NCI-H2171 (cell line): ENCODE results near the gene MGAT4A.
A peak's percentile ranks its signal among the peaks of the same experiment; 100 is the strongest.
"Not testable (repeated sequence)": the region's sequence is repeated elsewhere in the genome, so short reads cannot be mapped to it uniquely, and the experiment has no call there.

Experiments used
- DNase-seq: peaks from one replicate; lab custom pipeline; 2025; lab: John Stamatoyannopoulos, UW

The MGAT4A gene

GRCh38 chr2:98607104-98607503 is 123.8 kb downstream of the MGAT4A start:
- DNase-seq: no peak

GRCh38 chr2:98606431-98606830 is 124.5 kb downstream of the MGAT4A start:
- DNase-seq: no peak

- DNase-seq: no peak
Measured at GRCh38 chr2:98605076-98605475, 125.9 kb downstream of the MGAT4A start.

GRCh38 chr2:98604547-98604946 is 126.4 kb downstream of the MGAT4A start:
- peak; percentile 35 for DNase-seq

GRCh38 chr2:98601532-98602132 is 129.3 kb downstream of the MGAT4A start:
- DNase-seq: no peak

- no peak for DNase-seq
Measured at GRCh38 chr2:98598781-98599428, 132.0 kb downstream of the MGAT4A start.

GRCh38 chr2:98594665-98595064 is 136.3 kb downstream of the MGAT4A start:
- not testable (repeated sequence) for DNase-seq

GRCh38 chr2:98592565-98592964 is 138.4 kb downstream of the MGAT4A start:
- no peak for DNase-seq

- no peak for DNase-seq
Measured at GRCh38 chr2:98589489-98589888, 141.4 kb downstream of the MGAT4A start.

- peak; percentile 61 for DNase-seq
Measured at GRCh38 chr2:98588880-98589431, 142.0 kb downstream of the MGAT4A start.

GRCh38 chr2:98586551-98587140 is 144.3 kb downstream of the MGAT4A start:
- DNase-seq: peak; percentile 15

- DNase-seq: no peak
Measured at GRCh38 chr2:98585386-98585785, 145.5 kb downstream of the MGAT4A start.

- no peak for DNase-seq
Measured at GRCh38 chr2:98583816-98584618, 146.9 kb downstream of the MGAT4A start.

GRCh38 chr2:98583276-98583675 is 147.7 kb downstream of the MGAT4A start:
- no peak for DNase-seq

- no peak for DNase-seq
Measured at GRCh38 chr2:98582523-98582922, 148.4 kb downstream of the MGAT4A start.

- no peak for DNase-seq
Measured at GRCh38 chr2:98580656-98581284, 150.2 kb downstream of the MGAT4A start.

- DNase-seq: no peak
Measured at GRCh38 chr2:98579926-98580325, 151.0 kb downstream of the MGAT4A start.

- no peak for DNase-seq
Measured at GRCh38 chr2:98578231-98578630, 152.7 kb downstream of the MGAT4A start.

GRCh38 chr2:98577313-98577712 is 153.6 kb downstream of the MGAT4A start:
- no peak for DNase-seq

- no peak for DNase-seq
Measured at GRCh38 chr2:98576666-98577312, 154.1 kb downstream of the MGAT4A start.

- no peak for DNase-seq
Measured at GRCh38 chr2:98573426-98573825, 157.5 kb downstream of the MGAT4A start.
